Large intestine (tissue), 3 donors: Measurements from ENCODE around the gene PGF. TPM values are rescaled to one million over a fixed set of nuclear protein-coding genes. Genes with fewer than 3 reads are reported as not detected.

Source experiments
- DNase-seq, 2 donors: peaks; one replicate each; pipeline versions ENCODE4 v3.0.0 to v3.0.0-alpha.2; 2013
- H3K27ac ChIP-seq: one replicate; pipeline ENCODE4 v1.5.1; 2013; ENCODE audit warnings: low read length
- H3K27me3 ChIP-seq: 2 replicates; pipeline ENCODE4 v1.6.1; 2013; ENCODE audit warnings: low read length; ENCODE audit not compliant: control insufficient read depth, insufficient read depth
- H3K36me3 ChIP-seq: 2 replicates; pipeline ENCODE4 v1.6.1; 2013; ENCODE audit warnings: low read length; ENCODE audit not compliant: control insufficient read depth, insufficient read depth
- H3K4me1 ChIP-seq: one replicate; pipeline ENCODE4 v1.6.1; 2013; ENCODE audit warnings: low read length; ENCODE audit not compliant: control insufficient read depth, insufficient read depth
- H3K4me3 ChIP-seq: one replicate; pipeline ENCODE4 v1.5.1; 2013; ENCODE audit warnings: low read length
- H3K9me3 ChIP-seq: one replicate; pipeline ENCODE4 v1.6.1; 2013; ENCODE audit warnings: mild to moderate bottlenecking, low read depth, low read length, moderate library complexity; ENCODE audit not compliant: control insufficient read depth
- WGBS: methylation state at CpG from one replicate; pipeline ENCODE4 v1.1.5; 2013; ENCODE audit warnings: low lambda C conversion rate; ENCODE audit not compliant: insufficient coverage; 5-methylcytosine and 5-hydroxymethylcytosine counted together
- polyA plus RNA-seq: library from polyadenylated mRNA; unstranded; fragments of 120-200 nt; gene quantifications from one replicate; pipeline ENCODE4 v1.2.1, GENCODE V29; 2013

The PGF gene
- polyA plus RNA-seq, 1 donor: 9.1 TPM

DNA sequence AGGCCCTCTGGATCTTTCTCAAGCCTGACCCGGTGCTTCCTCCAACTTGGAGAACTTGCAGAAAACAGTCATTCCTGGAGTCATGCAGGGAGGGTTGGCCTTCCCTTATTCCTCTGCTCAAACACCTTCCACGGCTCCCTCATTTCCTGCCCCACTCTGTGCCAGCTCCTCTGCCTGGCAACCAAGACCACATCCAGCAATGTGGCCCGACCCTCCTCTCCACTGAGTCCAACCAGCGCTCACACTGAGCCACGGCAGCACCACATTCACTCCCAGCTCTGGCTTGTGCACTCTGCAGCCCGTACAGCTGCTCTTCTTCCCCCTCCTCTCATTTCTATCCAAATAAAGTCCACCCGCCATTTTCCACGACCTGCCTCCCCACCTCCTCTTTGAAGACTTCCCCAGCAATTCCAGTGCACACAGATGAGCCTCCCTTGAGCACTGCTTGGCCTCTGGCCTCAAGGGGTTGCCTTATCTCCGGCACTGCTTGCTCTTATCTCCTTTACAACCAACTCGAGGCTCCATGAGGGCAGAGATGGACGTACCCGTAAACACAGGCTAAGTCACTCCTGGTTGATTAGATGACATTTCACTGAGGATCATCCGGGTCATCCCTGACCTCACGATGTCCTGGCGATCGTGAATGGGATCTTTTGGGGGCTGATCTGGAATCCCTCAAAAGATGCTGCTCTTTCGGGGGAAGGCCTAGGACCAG lies 5.4 kb downstream of the PGF start:
- DNase-seq: peak; percentile 71 to 81
- Histone ChIP-seq H3K4me1 (peaks cover 63% of the 10 kb centered on the region), H3K4me3 (no peak overlapping the region), H3K27ac (peak overlapping the region; percentile 79), H3K27me3 (no peaks in the 10 kb centered on the region), H3K9me3 (no peaks in the 10 kb centered on the region), H3K36me3 (peaks cover 12% of the 10 kb centered on the region)
- no CpG with 5 or more reads among the region's 17 CpGs for WGBS

DNA sequence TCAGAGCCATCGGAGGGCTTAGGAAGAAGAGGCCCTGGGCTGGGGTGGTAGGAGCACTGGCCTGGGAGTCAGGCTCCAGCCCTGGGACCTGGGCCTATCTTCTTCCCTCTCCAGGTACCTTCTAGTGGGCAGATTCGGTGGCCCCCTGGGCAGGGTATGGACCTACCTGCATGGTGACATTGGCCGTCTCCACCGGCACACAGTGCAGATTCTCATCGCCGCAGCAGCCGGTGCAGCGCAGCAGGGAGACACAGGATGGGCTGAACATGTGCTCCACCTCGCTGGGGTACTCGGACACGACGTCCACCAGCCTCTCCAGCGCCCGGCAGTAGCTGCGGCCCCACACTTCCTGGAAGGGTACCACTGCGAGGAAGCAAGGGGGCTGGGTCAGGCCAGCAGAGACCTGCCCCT lies 6.2 kb downstream of the PGF start:
- peaks cover 55% of the 10 kb centered on the region for H3K4me1 ChIP-seq
- no peaks in the 10 kb centered on the region for H3K27me3 ChIP-seq
- H3K4me3 ChIP-seq: no peak overlapping the region
- DNase-seq: no peak
- no peak overlapping the region for H3K27ac ChIP-seq
- H3K36me3 ChIP-seq: peaks cover 12% of the 10 kb centered on the region
- WGBS: no CpG with 5 or more reads among the region's 16 CpGs
- no peaks in the 10 kb centered on the region for H3K9me3 ChIP-seq

DNA sequence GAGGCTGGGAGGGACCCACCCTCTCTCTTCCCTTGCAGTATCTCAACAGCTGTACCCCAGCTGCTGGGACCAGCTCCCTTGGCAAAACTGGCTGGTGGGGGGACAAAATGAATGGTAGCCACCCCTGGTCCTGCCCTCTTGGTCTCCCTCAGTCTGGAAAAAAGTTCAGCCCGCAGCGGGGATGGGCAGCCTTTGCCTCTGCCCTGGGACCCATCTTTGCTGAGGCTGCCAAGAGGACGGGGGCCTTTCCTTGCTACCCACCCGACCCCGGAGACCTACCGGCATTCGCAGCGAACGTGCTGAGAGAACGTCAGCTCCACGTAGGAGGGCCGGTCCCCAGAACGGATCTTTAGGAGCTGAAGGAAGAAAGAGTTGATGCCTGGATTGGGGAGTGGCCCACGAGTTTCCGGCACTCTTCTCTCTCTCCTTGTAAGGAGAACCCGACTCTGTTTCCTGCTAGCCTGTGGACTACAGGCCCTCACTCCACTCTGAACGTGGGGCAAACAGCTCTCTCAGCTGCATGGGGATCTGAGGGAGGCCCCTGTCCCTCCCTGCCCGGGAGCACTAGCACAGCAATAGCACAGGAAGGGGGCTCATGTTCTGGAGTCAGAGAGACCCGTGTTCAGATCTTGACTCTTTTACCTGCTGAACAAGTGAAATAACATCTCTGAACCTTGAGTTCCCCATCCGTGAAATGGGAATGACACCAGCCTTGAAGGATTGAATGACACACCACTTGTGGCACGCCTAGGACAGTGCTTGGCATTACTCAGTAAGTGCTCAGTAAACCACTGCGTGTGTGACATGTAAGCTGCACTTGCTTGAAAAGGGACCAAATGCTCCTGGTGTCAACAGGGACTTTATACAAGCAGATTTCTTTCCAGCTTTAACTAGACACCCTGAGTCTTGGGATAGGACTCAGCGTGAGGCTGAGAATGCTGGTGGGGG lies 6.9 kb downstream of the PGF start:
- H3K27me3 ChIP-seq: no peaks in the 10 kb centered on the region
- peaks cover 48% of the 10 kb centered on the region for H3K4me1 ChIP-seq
- peaks cover 12% of the 10 kb centered on the region for H3K36me3 ChIP-seq
- WGBS: no CpG with 5 or more reads among the region's 23 CpGs
- no peak overlapping the region for H3K4me3 ChIP-seq
- no peak for DNase-seq
- no peaks in the 10 kb centered on the region for H3K9me3 ChIP-seq
- H3K27ac ChIP-seq: no peak overlapping the region

DNA sequence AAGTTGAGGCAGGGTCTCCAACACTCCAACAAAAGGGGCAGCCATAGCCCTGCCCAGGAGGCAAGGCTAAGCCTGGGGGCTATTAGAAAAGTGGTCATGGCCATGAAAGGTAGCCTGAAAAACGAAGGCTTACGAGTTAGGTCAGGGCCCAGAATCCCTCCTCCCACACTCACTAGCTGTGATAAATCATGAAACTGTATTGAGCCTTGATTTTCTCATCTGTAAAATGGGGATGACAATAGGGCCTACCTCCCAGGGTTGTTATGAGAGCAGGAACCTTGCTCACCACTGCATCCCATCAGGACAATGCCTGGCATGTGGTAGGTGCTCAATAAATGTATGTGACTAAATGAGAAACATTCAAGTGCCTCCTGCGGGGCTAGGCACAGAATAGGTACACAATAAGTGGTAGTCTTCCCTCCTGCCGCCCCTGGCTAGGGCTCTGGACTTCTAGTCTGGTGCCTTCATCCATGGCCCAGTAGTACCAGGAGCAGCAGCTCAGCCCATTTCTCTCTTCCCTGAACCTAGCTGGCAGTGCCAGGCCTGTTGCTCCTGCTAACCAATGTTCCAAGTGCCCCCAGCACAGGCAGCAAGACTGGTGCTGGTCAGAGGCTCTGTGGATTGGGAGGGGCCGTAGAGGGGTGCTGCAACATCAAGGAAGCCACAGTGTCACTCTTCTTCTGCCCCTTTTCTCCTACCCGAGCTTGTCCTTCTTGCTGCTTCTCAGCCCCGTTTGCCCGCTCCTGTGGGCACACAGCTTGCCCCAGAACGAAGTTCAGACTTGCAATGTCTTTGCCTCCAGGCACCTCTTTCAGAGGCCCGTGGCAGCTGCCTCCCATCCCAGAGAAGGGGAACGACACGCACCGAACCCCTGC lies 7.8 kb downstream of the PGF start:
- H3K27ac ChIP-seq: no peak overlapping the region
- WGBS: no CpG with 5 or more reads among the region's 13 CpGs

GRCh38 chr14:74946659-74947281 lies 8.6 kb downstream of the PGF start:
- no CpG with 5 or more reads among the region's 5 CpGs for WGBS
- no peak for DNase-seq
- Histone ChIP-seq H3K27ac (no peak overlapping the region), H3K9me3 (no peaks in the 10 kb centered on the region), H3K27me3 (no peaks in the 10 kb centered on the region), H3K4me1 (peaks cover 32% of the 10 kb centered on the region), H3K36me3 (peaks cover 23% of the 10 kb centered on the region), H3K4me3 (no peak overlapping the region)

More for the DNA sequence above, 7.8 kb downstream of the PGF start:
- no peak for DNase-seq
- H3K9me3 ChIP-seq: no peaks in the 10 kb centered on the region
- H3K27me3 ChIP-seq: no peaks in the 10 kb centered on the region
- peaks cover 40% of the 10 kb centered on the region for H3K4me1 ChIP-seq
- no peak overlapping the region for H3K4me3 ChIP-seq
- peaks cover 15% of the 10 kb centered on the region for H3K36me3 ChIP-seq

GRCh38 chr14:74945852-74946658 lies 9.3 kb downstream of the PGF start:
- peaks cover 24% of the 10 kb centered on the region for H3K4me1 ChIP-seq
- H3K27me3 ChIP-seq: no peaks in the 10 kb centered on the region
- no peaks in the 10 kb centered on the region for H3K9me3 ChIP-seq
- WGBS: no CpG with 5 or more reads among the region's 17 CpGs
- H3K27ac ChIP-seq: no peak overlapping the region
- H3K36me3 ChIP-seq: peaks cover 23% of the 10 kb centered on the region
- peak; percentile 53 to 60 for DNase-seq
- H3K4me3 ChIP-seq: no peak overlapping the region

- Histone ChIP-seq H3K4me1 (peaks cover 17% of the 10 kb centered on the region), H3K27ac (no peak overlapping the region), H3K4me3 (no peak overlapping the region), H3K9me3 (no peaks in the 10 kb centered on the region), H3K36me3 (peaks cover 23% of the 10 kb centered on the region), H3K27me3 (no peaks in the 10 kb centered on the region)
- no peak for DNase-seq
- WGBS: 33% methylated on average over 3 of the region's 17 CpGs
Observed at GRCh38 chr14:74945261-74945851, 10.0 kb downstream of the PGF start.

GRCh38 chr14:74942608-74943007 lies 12.8 kb downstream of the PGF start:
- WGBS: no CpG with 5 or more reads among the region's 11 CpGs
- no peak for DNase-seq
- Histone ChIP-seq H3K36me3 (peaks cover 14% of the 10 kb centered on the region), H3K4me1 (peaks cover 4% of the 10 kb centered on the region), H3K27ac (no peak overlapping the region), H3K9me3 (no peaks in the 10 kb centered on the region), H3K27me3 (no peaks in the 10 kb centered on the region), H3K4me3 (no peak overlapping the region)

- peaks cover 4% of the 10 kb centered on the region for H3K4me1 ChIP-seq
- WGBS: no CpG with 5 or more reads among the region's 12 CpGs
- no peaks in the 10 kb centered on the region for H3K27me3 ChIP-seq
- no peak overlapping the region for H3K27ac ChIP-seq
- no peaks in the 10 kb centered on the region for H3K9me3 ChIP-seq
- H3K4me3 ChIP-seq: no peak overlapping the region
- DNase-seq: no peak
- peaks cover 13% of the 10 kb centered on the region for H3K36me3 ChIP-seq
Observed at GRCh38 chr14:74942181-74942580, 13.2 kb downstream of the PGF start.
